Measurements from ENCODE around the gene NEURL3. TPM values are rescaled to one million over a fixed set of nuclear protein-coding genes. Genes with fewer than 3 reads are reported as not detected.

Gene NEURL3
- total and polyA plus RNA-seq, 10 donors, result 0.32 to 1.2 (median 0.64) TPM; not detected in 2

DNA sequence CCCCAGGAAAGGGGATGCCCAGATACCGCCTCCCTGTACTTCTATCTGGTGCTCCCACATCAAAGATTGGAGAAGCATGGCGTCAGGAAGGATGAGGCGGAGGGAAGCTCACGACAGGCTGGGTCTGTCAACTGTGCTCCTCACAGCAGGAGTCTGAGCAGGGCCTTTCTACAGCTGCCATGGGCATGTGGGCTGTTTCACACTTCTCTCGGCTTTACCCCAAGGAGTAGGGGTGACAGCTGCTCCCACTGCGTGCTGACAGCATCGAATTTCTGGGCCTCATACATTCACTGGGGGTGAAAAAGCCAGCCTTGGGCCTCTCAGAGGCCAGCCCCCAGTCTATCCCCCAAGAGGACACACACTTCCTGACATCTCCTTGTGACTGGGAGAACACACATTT, 21.1 kb downstream of the NEURL3 start:
- H3K27me3 ChIP-seq (replicated peaks in 1 of 7), result no peaks in the 10 kb centered on the region
- no peaks in the 10 kb centered on the region for H3K9me3 ChIP-seq
- intact Hi-C loops (cut with DNase I; ENCODE audit: low total_unique reads), result no loop called here
- DNase-seq, result no peak
- no peak overlapping the region for H3K4me3 ChIP-seq
- 79 to 90% (median 86%) methylated on average over 7 of the region's 7 CpGs for WGBS, 5 donors
- TF ChIP-seq, protein P1, sequence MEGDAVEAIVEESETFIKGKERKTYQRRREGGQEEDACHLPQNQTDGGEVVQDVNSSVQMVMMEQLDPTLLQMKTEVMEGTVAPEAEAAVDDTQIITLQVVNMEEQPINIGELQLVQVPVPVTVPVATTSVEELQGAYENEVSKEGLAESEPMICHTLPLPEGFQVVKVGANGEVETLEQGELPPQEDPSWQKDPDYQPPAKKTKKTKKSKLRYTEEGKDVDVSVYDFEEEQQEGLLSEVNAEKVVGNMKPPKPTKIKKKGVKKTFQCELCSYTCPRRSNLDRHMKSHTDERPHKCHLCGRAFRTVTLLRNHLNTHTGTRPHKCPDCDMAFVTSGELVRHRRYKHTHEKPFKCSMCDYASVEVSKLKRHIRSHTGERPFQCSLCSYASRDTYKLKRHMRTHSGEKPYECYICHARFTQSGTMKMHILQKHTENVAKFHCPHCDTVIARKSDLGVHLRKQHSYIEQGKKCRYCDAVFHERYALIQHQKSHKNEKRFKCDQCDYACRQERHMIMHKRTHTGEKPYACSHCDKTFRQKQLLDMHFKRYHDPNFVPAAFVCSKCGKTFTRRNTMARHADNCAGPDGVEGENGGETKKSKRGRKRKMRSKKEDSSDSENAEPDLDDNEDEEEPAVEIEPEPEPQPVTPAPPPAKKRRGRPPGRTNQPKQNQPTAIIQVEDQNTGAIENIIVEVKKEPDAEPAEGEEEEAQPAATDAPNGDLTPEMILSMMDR (IDR thresholded peaks at IDR 0.05 in 8 of 11, conservative IDR thresholded peaks at IDR 0.05 in 3 of 11), result no peak
- no peak for TF ChIP-seq POLR2A (IDR thresholded peaks at IDR 0.05)
- TF ChIP-seq POLR2AphosphoS5 (IDR thresholded peaks at IDR 0.05), result no peak
- H3K27ac ChIP-seq, result no peak overlapping the region
- no peaks in the 10 kb centered on the region for H3K36me3 ChIP-seq
- H3K4me1 ChIP-seq, result peaks cover 3 to 28% (median 22%) of the 10 kb centered on the region in 6 donors

DNA sequence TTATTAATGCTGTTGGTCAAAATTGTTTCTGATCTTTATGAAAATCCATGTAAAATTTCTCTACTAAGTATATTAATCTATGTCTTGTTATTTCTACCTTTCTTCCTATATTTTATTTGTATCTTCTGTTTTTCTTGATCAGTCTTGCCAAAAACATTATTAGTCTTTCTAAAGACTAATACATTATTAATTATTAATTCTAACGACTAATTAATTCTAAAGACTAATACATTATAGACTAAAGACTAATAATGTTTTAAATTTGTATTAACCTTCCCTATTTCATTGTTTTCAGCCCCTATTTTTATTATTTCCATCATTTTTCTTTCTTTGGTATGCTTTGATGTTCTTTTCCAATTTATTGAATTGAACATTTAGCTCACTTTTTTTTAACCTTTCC, 27.7 kb downstream of the NEURL3 start:
- WGBS, 5 donors, result 55 to 73% (median 72%) methylated on average over 1 of the region's 1 CpG
- Histone ChIP-seq H3K4me3 (no peak overlapping the region), H3K4me1 (no peaks in the 10 kb centered on the region), H3K36me3 (no peaks in the 10 kb centered on the region), H3K27me3 (replicated peaks in 1 of 7) (no peaks in the 10 kb centered on the region), H3K27ac (no peak overlapping the region), H3K9me3 (no peaks in the 10 kb centered on the region)
- intact Hi-C loops (cut with DNase I; ENCODE audit: low total_unique reads), result no loop called here
- TF ChIP-seq POLR2AphosphoS5 (IDR thresholded peaks at IDR 0.05), result no peak
- no peak for TF ChIP-seq POLR2A (IDR thresholded peaks at IDR 0.05)
- TF ChIP-seq, protein P1 (IDR thresholded peaks at IDR 0.05 in 8 of 11, conservative IDR thresholded peaks at IDR 0.05 in 3 of 11), result no peak
- no peak for DNase-seq

DNA sequence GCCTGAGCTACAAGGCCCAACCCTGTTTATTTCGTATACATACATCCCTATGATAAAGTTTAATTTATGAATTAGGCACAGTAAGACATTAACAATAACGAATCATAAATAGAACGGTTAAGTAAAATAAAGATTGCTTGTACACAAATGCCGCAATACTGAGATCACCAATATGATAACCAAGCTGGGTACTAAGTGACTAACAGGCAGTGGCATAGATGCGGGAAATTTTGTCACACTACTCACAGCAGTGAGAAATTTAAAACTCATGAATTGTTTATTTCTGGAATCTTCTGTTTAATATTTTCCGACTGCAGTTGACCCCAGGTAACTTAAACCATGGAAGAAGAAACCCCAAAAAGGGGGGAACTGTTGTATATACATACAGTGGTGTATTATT, 33.4 kb downstream of the NEURL3 start:
- WGBS, 5 donors, result 88 to 94% (median 92%) methylated on average over 6 of the region's 6 CpGs
- no peaks in the 10 kb centered on the region for H3K9me3 ChIP-seq
- intact Hi-C loops (cut with DNase I; ENCODE audit: low total_unique reads), result no loop called here
- no peak overlapping the region for H3K4me3 ChIP-seq
- H3K36me3 ChIP-seq, result no peaks in the 10 kb centered on the region
- H3K27ac ChIP-seq, result no peak overlapping the region
- DNase-seq, result no peak
- H3K4me1 ChIP-seq, result peaks cover 0 to 10% (median 10%) of the 10 kb centered on the region in 6 donors
- TF ChIP-seq POLR2A (IDR thresholded peaks at IDR 0.05) (no peak), POLR2AphosphoS5 (IDR thresholded peaks at IDR 0.05) (no peak)
- TF ChIP-seq, protein P1 (IDR thresholded peaks at IDR 0.05 in 8 of 11, conservative IDR thresholded peaks at IDR 0.05 in 3 of 11), result no peak
- peaks cover 0 to 12% (median 5%) of the 10 kb centered on the region in 7 donors for H3K27me3 ChIP-seq (replicated peaks in 1 of 7)

DNA sequence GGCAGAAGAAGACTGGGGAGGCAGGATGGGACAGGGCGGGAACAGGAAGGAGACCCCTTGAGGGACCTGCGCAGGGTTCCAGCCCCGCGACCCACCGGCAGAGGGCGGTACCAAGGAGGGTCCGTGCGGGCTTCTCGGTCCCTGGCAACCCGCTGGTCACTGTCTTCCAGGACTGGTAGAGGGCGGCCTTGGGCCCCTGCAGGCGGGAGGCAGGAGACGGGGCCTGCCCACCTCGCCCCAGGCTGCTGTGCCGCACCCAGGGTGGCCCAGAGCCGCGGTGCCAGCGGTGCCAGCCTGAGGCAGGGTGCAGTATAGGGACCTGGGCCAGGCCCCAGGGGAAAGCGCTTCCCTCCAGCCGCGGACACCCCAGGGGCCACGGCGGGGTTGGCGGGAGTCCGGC, 34.5 kb downstream of the NEURL3 start:
- WGBS, 5 donors, result 8 to 23% (median 14%) methylated on average over 17 to 25 of the region's 25 CpGs
- Histone ChIP-seq H3K4me3 (peak overlapping the region in 4 of 8 donors; percentile 6 to 52 (median 16)), H3K36me3 (no peaks in the 10 kb centered on the region), H3K4me1 (peaks cover 0 to 10% (median 10%) of the 10 kb centered on the region in 6 donors), H3K9me3 (no peaks in the 10 kb centered on the region), H3K27ac (peak overlapping the region in 7 of 8 donors; percentile 16 to 79 (median 66)), H3K27me3 (replicated peaks in 1 of 7) (peaks cover 0 to 12% (median 5%) of the 10 kb centered on the region in 7 donors)
- intact Hi-C loops (cut with DNase I; ENCODE audit: low total_unique reads), result no loop called here
- TF ChIP-seq POLR2AphosphoS5 (IDR thresholded peaks at IDR 0.05) (peak in 1 of 3 donors; percentile 54), POLR2A (IDR thresholded peaks at IDR 0.05) (no peak)
- TF ChIP-seq, protein P1 (IDR thresholded peaks at IDR 0.05 in 8 of 11, conservative IDR thresholded peaks at IDR 0.05 in 3 of 11), result peak in 10 of 11 experiments; percentile 32 to 76 (median 70)
- peak; percentile 82 for DNase-seq
